Measurements from ENCODE around the gene RASGRP3.

RASGRP3 gene

DNA sequence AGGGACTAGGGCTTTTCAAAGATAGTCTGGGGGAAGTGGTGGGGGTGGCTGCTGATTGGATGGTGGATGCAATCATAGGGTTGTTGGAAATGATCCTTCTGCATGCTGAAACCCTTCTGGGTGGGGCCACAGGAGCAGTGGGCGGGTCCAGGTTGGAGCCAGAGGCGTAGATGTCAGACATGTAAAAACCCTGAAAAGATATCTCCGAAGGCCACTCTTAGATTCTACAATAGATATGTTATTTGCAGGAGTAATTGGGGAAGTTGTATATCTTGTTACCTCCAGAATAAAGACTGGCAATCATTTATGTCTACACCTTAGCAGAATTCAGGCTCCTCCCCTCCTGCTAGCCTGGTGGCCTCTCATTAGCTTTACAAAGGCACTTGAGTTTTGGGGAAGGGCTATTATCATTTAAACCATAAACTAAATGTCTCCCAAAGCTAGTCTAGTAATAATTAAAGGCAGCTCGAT is 130.8 kb downstream of the RASGRP3 start:
- H3K4me3 ChIP-seq (ENCODE audit: low read length), result no peak overlapping the region
- no peak for TF ChIP-seq ZNF274 (IDR thresholded peaks at IDR 0.05; ENCODE audit: low read depth, low read length)

DNA sequence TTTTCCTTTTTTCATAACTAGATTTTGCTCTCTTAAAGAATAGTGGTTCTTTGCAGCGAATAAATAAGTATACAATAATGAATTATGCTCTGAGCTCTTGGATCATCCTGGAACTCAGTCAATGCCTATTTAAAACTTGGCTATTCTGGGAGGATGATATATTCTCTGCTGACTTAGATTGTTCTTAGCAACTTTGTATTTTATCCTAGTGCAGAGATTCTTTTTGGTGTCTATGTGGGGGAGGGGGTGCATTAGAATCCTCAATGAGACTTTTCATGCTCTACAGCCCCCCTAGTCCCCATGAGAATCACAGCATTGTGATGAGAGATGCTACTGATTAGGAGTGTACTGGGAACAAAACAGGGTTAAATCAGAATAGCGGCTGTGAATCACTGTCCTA is 131.5 kb downstream of the RASGRP3 start:
- H3K4me3 ChIP-seq (ENCODE audit: low read length), result no peak overlapping the region
- TF ChIP-seq ZNF274 (IDR thresholded peaks at IDR 0.05; ENCODE audit: low read depth, low read length), result no peak

DNA sequence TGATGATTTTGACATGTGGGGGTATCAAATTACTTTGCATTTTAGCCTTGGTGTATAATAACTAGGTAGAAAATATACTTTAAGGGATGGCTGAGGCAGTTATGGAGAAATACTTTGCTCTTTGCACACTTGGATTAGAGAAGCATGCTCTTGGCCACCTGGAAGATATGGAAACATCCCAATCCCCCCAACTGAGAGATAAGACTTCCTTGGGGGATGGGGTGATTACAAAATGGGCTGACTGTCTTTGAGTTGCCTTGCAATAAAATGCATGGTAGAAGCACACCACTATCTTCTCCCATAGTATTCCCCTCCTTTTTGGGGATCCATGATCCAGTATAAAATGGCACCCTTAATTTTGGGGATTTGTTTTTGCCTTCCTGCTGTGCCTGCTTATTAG is 137.7 kb downstream of the RASGRP3 start:
- no peak overlapping the region for H3K4me3 ChIP-seq (ENCODE audit: low read length)
- no peak for TF ChIP-seq ZNF274 (IDR thresholded peaks at IDR 0.05; ENCODE audit: low read depth, low read length)
